ENCODE results near the gene TGFB1. TPM values are rescaled to one million over a fixed set of nuclear protein-coding genes. Genes with fewer than 3 reads are reported as not detected.
A peak's percentile ranks its signal among the peaks of the same experiment; 100 is the strongest.

The TGFB1 gene
- total RNA-seq, 1 experiment from 2014 or later = 8.6 TPM

GRCh38 chr19:41310033-41310831 lies 43.5 kb downstream of the TGFB1 start, which contains the start of gene CCDC97:
CCDC97 (plus strand) TSS chr19:41310172; CDS start chr19:41310311, 139 bp downstream.
- peak; percentile 97 for DNase-seq
- H3K4me3 ChIP-seq (ENCODE audit: insufficient read depth, low read depth, low read length) = peak within 1 kb of the TSS; percentile 77
- H3K27me3 ChIP-seq (ENCODE audit: control insufficient read depth, insufficient read depth, low read length) = no peaks in the 10 kb centered on the region
- H3K36me3 ChIP-seq (replicated peaks; ENCODE audit: control insufficient read depth, insufficient read depth, low read length) = peaks cover 15% of the 10 kb centered on the region

- Histone ChIP-seq H3K27me3 (ENCODE audit: control insufficient read depth, insufficient read depth, low read length) (no peaks in the 10 kb centered on the region), H3K36me3 (replicated peaks; ENCODE audit: control insufficient read depth, insufficient read depth, low read length) (peaks cover 24% of the 10 kb centered on the region), H3K4me3 (ENCODE audit: insufficient read depth, low read depth, low read length) (peak overlapping the region; percentile 77)
- DNase-seq = no peak
Measured at GRCh38 chr19:41309180-41310032, 44.3 kb downstream of the TGFB1 start.

- Histone ChIP-seq H3K36me3 (replicated peaks; ENCODE audit: control insufficient read depth, insufficient read depth, low read length) (peaks cover 30% of the 10 kb centered on the region), H3K27me3 (ENCODE audit: control insufficient read depth, insufficient read depth, low read length) (no peaks in the 10 kb centered on the region), H3K4me3 (ENCODE audit: insufficient read depth, low read depth, low read length) (no peak overlapping the region)
- DNase-seq = peak; percentile 90
Measured at GRCh38 chr19:41308450-41309179, 45.1 kb downstream of the TGFB1 start.

GRCh38 chr19:41307954-41308449 lies 45.7 kb downstream of the TGFB1 start:
- peaks cover 30% of the 10 kb centered on the region for H3K36me3 ChIP-seq (replicated peaks; ENCODE audit: control insufficient read depth, insufficient read depth, low read length)
- H3K27me3 ChIP-seq (ENCODE audit: control insufficient read depth, insufficient read depth, low read length) = no peaks in the 10 kb centered on the region
- no peak for DNase-seq
- no peak overlapping the region for H3K4me3 ChIP-seq (ENCODE audit: insufficient read depth, low read depth, low read length)

GRCh38 chr19:41307090-41307875 lies 46.4 kb downstream of the TGFB1 start:
- Histone ChIP-seq H3K36me3 (replicated peaks; ENCODE audit: control insufficient read depth, insufficient read depth, low read length) (peaks cover 35% of the 10 kb centered on the region), H3K27me3 (ENCODE audit: control insufficient read depth, insufficient read depth, low read length) (no peaks in the 10 kb centered on the region), H3K4me3 (ENCODE audit: insufficient read depth, low read depth, low read length) (no peak overlapping the region)
- DNase-seq = no peak

GRCh38 chr19:41305927-41306793 lies 47.6 kb downstream of the TGFB1 start:
- Histone ChIP-seq H3K27me3 (ENCODE audit: control insufficient read depth, insufficient read depth, low read length) (no peaks in the 10 kb centered on the region), H3K36me3 (replicated peaks; ENCODE audit: control insufficient read depth, insufficient read depth, low read length) (peaks cover 44% of the 10 kb centered on the region)
- DNase-seq = no peak

GRCh38 chr19:41304706-41305483 lies 48.8 kb downstream of the TGFB1 start:
- peaks cover 53% of the 10 kb centered on the region for H3K36me3 ChIP-seq (replicated peaks; ENCODE audit: control insufficient read depth, insufficient read depth, low read length)

More at GRCh38 chr19:41305927-41306793, 47.6 kb downstream of the TGFB1 start:
- H3K4me3 ChIP-seq (ENCODE audit: insufficient read depth, low read depth, low read length) = no peak overlapping the region

GRCh38 chr19:41303954-41304353 lies 49.8 kb downstream of the TGFB1 start:
- no peak for DNase-seq
- H3K36me3 ChIP-seq (replicated peaks; ENCODE audit: control insufficient read depth, insufficient read depth, low read length) = peaks cover 61% of the 10 kb centered on the region
- H3K4me3 ChIP-seq (ENCODE audit: insufficient read depth, low read depth, low read length) = no peak overlapping the region
- no peaks in the 10 kb centered on the region for H3K27me3 ChIP-seq (ENCODE audit: control insufficient read depth, insufficient read depth, low read length)

More at GRCh38 chr19:41304706-41305483, 48.8 kb downstream of the TGFB1 start:
- no peak for DNase-seq
- H3K27me3 ChIP-seq (ENCODE audit: control insufficient read depth, insufficient read depth, low read length) = no peaks in the 10 kb centered on the region
- H3K4me3 ChIP-seq (ENCODE audit: insufficient read depth, low read depth, low read length) = no peak overlapping the region

- Histone ChIP-seq H3K4me3 (ENCODE audit: insufficient read depth, low read depth, low read length) (no peak overlapping the region), H3K27me3 (ENCODE audit: control insufficient read depth, insufficient read depth, low read length) (no peaks in the 10 kb centered on the region), H3K36me3 (replicated peaks; ENCODE audit: control insufficient read depth, insufficient read depth, low read length) (peaks cover 73% of the 10 kb centered on the region)
- DNase-seq = no peak
Measured at GRCh38 chr19:41302624-41303351, 50.9 kb downstream of the TGFB1 start.

- H3K4me3 ChIP-seq (ENCODE audit: insufficient read depth, low read depth, low read length) = no peak overlapping the region
- H3K27me3 ChIP-seq (ENCODE audit: control insufficient read depth, insufficient read depth, low read length) = no peaks in the 10 kb centered on the region
- H3K36me3 ChIP-seq (replicated peaks; ENCODE audit: control insufficient read depth, insufficient read depth, low read length) = peaks cover 86% of the 10 kb centered on the region
- DNase-seq = no peak
Measured at GRCh38 chr19:41300555-41300954, 53.2 kb downstream of the TGFB1 start.

- H3K27me3 ChIP-seq (ENCODE audit: control insufficient read depth, insufficient read depth, low read length) = no peaks in the 10 kb centered on the region
- DNase-seq = no peak
- H3K36me3 ChIP-seq (replicated peaks; ENCODE audit: control insufficient read depth, insufficient read depth, low read length) = peaks cover 85% of the 10 kb centered on the region
- no peak overlapping the region for H3K4me3 ChIP-seq (ENCODE audit: insufficient read depth, low read depth, low read length)
Measured at GRCh38 chr19:41299755-41300089, 54.0 kb downstream of the TGFB1 start.

All from H7 (cell line).